Hepatocyte (in vitro differentiated cells): Measurements from ENCODE around the gene GPR183. TPM values are rescaled to one million over a fixed set of nuclear protein-coding genes. Genes with fewer than 3 reads are reported as not detected.

ENCODE experiments used
- DNase-seq: peaks from one replicate; pipeline ENCODE4 v3.0.0-alpha.2; 2016; ENCODE audit warnings: low spot score
- H2AFZ ChIP-seq: fragments of 200-600 bp; sonication (generic); 2 replicates; pipeline ENCODE4 v1.6.0; 2016; ENCODE audit warnings: antibody characterized with exemption, mild to moderate bottlenecking
- H3K27ac ChIP-seq: fragments of 200-600 bp; sonication (generic); 2 replicates; pipeline ENCODE4 v1.5.1; 2016; ENCODE audit warnings: mild to moderate bottlenecking
- H3K27me3 ChIP-seq: fragments of 200-600 bp; sonication (generic); 2 replicates; pipeline ENCODE4 v1.6.1; 2016
- H3K36me3 ChIP-seq: fragments of 200-600 bp; sonication (generic); replicated peaks from 2 replicates; pipeline ENCODE4 v1.5.1; 2016; ENCODE audit warnings: low read depth; ENCODE audit not compliant: insufficient read depth
- H3K4me1 ChIP-seq: fragments of 200-600 bp; sonication (generic); 2 replicates; pipeline ENCODE4 v1.5.1; 2016; ENCODE audit warnings: mild to moderate bottlenecking, moderate library complexity; ENCODE audit not compliant: insufficient read depth
- H3K4me2 ChIP-seq: fragments of 200-600 bp; sonication (generic); 2 replicates; pipeline ENCODE4 v1.6.0; 2016
- H3K4me3 ChIP-seq: fragments of 200-600 bp; sonication (generic); 2 replicates; pipeline ENCODE4 v1.5.1; 2016; ENCODE audit warnings: mild to moderate bottlenecking
- H3K79me2 ChIP-seq: fragments of 200-600 bp; sonication (generic); 2 replicates; pipeline ENCODE4 v1.6.0; 2017; ENCODE audit warnings: mild to moderate bottlenecking
- H3K9me2 ChIP-seq: fragments of 200-600 bp; sonication (generic); replicated peaks from 2 replicates; pipeline ENCODE4 v1.6.0; 2017; ENCODE audit warnings: mild to moderate bottlenecking; ENCODE audit not compliant: insufficient read depth
- H3K9me3 ChIP-seq: fragments of 200-600 bp; sonication (generic); 2 replicates; pipeline ENCODE4 v1.5.1; 2016; ENCODE audit warnings: low read depth, mild to moderate bottlenecking
- H4K20me1 ChIP-seq: fragments of 200-600 bp; sonication (generic); 2 replicates; pipeline ENCODE4 v1.6.0; 2016; ENCODE audit warnings: mild to moderate bottlenecking; ENCODE audit not compliant: insufficient read depth, poor library complexity, severe bottlenecking
- EZH2 ChIP-seq: fragments of 200-600 bp; sonication (generic); IDR thresholded peaks from 2 replicates; pipeline ENCODE4 v1.6.1; 2016; ENCODE audit warnings: antibody characterized with exemption, mild to moderate bottlenecking, borderline replicate concordance
- EZH2phosphoT487 ChIP-seq: fragments of 200-600 bp; sonication (generic); IDR thresholded peaks from one replicate; pipeline ENCODE4 v1.6.1; 2018; ENCODE audit warnings: antibody characterized with exemption, mild to moderate bottlenecking, low read depth, moderate library complexity; ENCODE audit not compliant: unreplicated experiment, severe bottlenecking
- WGBS: methylation state at CpG from one replicate; pipeline ENCODE4 v1.1.6; 2016; ENCODE audit warnings: low lambda C conversion rate; ENCODE audit errors: missing lambda C conversion rate; 5-methylcytosine and 5-hydroxymethylcytosine counted together
- polyA plus RNA-seq: library from polyadenylated mRNA; unstranded; fragments of >200 nt; fragmentation: Nextera tagmentation; extraction: Ambion mirVana; gene quantifications from 2 replicates; pipeline ENCODE4 v1.2.1, GENCODE V29; 2016
- total RNA-seq: library from RNA; depleted of rRNA; stranded (reverse); fragments of >200 nt; gene quantifications from 2 replicates; pipeline ENCODE4 v1.2.3, GENCODE V29; 2014
- TF ChIP-seq, protein P1 (sequence below): fragments of 200-600 bp; sonication (generic); IDR thresholded peaks from 2 replicates; pipeline ENCODE4 v1.5.1; 2016; ENCODE audit warnings: antibody characterized with exemption, mild to moderate bottlenecking; ENCODE audit not compliant: poor library complexity

Gene GPR183
- total and polyA plus RNA-seq, 2 experiments from 2014 or later = 1.4 to 5.2 TPM

GRCh38 chr13:99353246-99353600, 46.0 kb upstream of the GPR183 start:
- H3K9me3 ChIP-seq = no peaks in the 10 kb centered on the region
- WGBS = 95% methylated on average over 2 of the region's 2 CpGs
- no peak overlapping the region for H3K27ac ChIP-seq
- no peak overlapping the region for H3K4me3 ChIP-seq
- no peaks in the 10 kb centered on the region for H3K4me1 ChIP-seq
- H4K20me1 ChIP-seq = no peaks in the 10 kb centered on the region
- H2AFZ ChIP-seq = no peak overlapping the region
- no peaks in the 10 kb centered on the region for H3K9me2 ChIP-seq
- H3K79me2 ChIP-seq = no peaks in the 10 kb centered on the region
- no peaks in the 10 kb centered on the region for H3K36me3 ChIP-seq
- DNase-seq = no peak
- H3K27me3 ChIP-seq = no peaks in the 10 kb centered on the region
- no peak for TF ChIP-seq EZH2
- TF ChIP-seq, protein P1, sequence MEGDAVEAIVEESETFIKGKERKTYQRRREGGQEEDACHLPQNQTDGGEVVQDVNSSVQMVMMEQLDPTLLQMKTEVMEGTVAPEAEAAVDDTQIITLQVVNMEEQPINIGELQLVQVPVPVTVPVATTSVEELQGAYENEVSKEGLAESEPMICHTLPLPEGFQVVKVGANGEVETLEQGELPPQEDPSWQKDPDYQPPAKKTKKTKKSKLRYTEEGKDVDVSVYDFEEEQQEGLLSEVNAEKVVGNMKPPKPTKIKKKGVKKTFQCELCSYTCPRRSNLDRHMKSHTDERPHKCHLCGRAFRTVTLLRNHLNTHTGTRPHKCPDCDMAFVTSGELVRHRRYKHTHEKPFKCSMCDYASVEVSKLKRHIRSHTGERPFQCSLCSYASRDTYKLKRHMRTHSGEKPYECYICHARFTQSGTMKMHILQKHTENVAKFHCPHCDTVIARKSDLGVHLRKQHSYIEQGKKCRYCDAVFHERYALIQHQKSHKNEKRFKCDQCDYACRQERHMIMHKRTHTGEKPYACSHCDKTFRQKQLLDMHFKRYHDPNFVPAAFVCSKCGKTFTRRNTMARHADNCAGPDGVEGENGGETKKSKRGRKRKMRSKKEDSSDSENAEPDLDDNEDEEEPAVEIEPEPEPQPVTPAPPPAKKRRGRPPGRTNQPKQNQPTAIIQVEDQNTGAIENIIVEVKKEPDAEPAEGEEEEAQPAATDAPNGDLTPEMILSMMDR = no peak
- no peak for TF ChIP-seq EZH2phosphoT487
- H3K4me2 ChIP-seq = no peak overlapping the region

GRCh38 chr13:99352351-99353245, 45.4 kb upstream of the GPR183 start:
- no peak overlapping the region for H3K4me2 ChIP-seq
- H3K36me3 ChIP-seq = no peaks in the 10 kb centered on the region
- WGBS = 90% methylated on average over 17 of the region's 17 CpGs
- DNase-seq = no peak
- no peak overlapping the region for H3K4me3 ChIP-seq
- no peaks in the 10 kb centered on the region for H4K20me1 ChIP-seq
- H3K27me3 ChIP-seq = no peaks in the 10 kb centered on the region
- H3K27ac ChIP-seq = no peak overlapping the region
- TF ChIP-seq EZH2phosphoT487 = no peak
- TF ChIP-seq EZH2 = no peak
- TF ChIP-seq, protein P1 = no peak
- no peaks in the 10 kb centered on the region for H3K79me2 ChIP-seq
- no peaks in the 10 kb centered on the region for H3K9me3 ChIP-seq
- H3K4me1 ChIP-seq = no peaks in the 10 kb centered on the region
- no peak overlapping the region for H2AFZ ChIP-seq
- no peaks in the 10 kb centered on the region for H3K9me2 ChIP-seq

DNA sequence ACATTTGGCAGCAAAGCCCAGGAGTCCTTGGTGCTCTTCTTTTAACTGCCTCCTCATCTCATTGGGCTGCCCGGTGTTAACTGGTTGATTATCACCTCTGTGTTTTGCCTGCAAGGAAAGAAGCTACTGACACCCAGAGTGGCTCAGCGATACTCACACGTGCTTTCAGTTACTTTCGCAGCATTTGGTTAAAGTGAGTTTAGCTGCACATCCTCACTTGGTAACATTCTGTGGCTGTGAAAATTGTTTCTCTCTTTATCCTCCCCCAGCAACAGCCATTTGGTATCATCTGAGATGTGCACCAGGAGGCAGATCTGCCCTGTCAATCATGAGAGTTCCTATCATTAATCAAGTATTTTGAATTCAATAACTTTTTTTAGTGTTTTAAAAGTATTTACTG, 44.6 kb upstream of the GPR183 start:
- TF ChIP-seq, protein P1 = no peak
- TF ChIP-seq EZH2phosphoT487 (no peak), EZH2 (no peak)
- H2AFZ ChIP-seq = no peak overlapping the region
- DNase-seq = no peak
- H3K27me3 ChIP-seq = no peaks in the 10 kb centered on the region
- H3K4me2 ChIP-seq = no peak overlapping the region
- H3K4me3 ChIP-seq = no peak overlapping the region
- WGBS = 97% methylated on average over 4 of the region's 4 CpGs
- H3K79me2 ChIP-seq = no peaks in the 10 kb centered on the region
- no peaks in the 10 kb centered on the region for H3K4me1 ChIP-seq
- no peaks in the 10 kb centered on the region for H4K20me1 ChIP-seq
- no peaks in the 10 kb centered on the region for H3K9me3 ChIP-seq
- no peak overlapping the region for H3K27ac ChIP-seq
- H3K36me3 ChIP-seq = no peaks in the 10 kb centered on the region
- no peaks in the 10 kb centered on the region for H3K9me2 ChIP-seq
